K562 (cell line): ENCODE results near the gene RABGAP1.

ENCODE experiments used
- BMI1 ChIP-seq: fragments of 150-350 bp; IDR thresholded peaks from 2 replicates; pipeline ENCODE4 v1.6.1; 2014; ENCODE audit warnings: low read length
- USF1 ChIP-seq: sonication (generic); formaldehyde crosslinking; IDR thresholded peaks from 2 replicates; pipeline ENCODE4 v1.9.0; 2022; ENCODE audit warnings: mild to moderate bottlenecking, missing genetic modification reagents
- USF2 ChIP-seq: sonication (generic); formaldehyde crosslinking; IDR thresholded peaks from 2 replicates; pipeline ENCODE4 v1.5.0; 2020; ENCODE audit warnings: missing genetic modification reagents
- ZNF436 ChIP-seq: fragments of 250-450, 450-650 bp; sonication (Bioruptor Pico); formaldehyde crosslinking; IDR thresholded peaks from 2 replicates; pipeline ENCODE4 v1.7.0; 2020; ENCODE audit warnings: mild to moderate bottlenecking

GRCh38 chr9:123132696-123133095, 191.9 kb downstream of the RABGAP1 start:
- TF ChIP-seq ZNF436 (CRISPR knock-in tag) = no peak
- TF ChIP-seq USF1 (CRISPR knock-in tag) = no peak
- no peak for TF ChIP-seq BMI1
- no peak for TF ChIP-seq USF2
